ENCODE measurements around the gene ARHGAP6.

- TF ChIP-seq CTCF (conservative IDR thresholded peaks at IDR 0.05; ENCODE audit: low read depth, low read length) (no peak), MXI1 (IDR thresholded peaks at IDR 0.05; ENCODE audit: borderline replicate concordance, low read depth, low read length) (no peak), CEBPB (IDR thresholded peaks at IDR 0.05; ENCODE audit: low read depth, low read length) (no peak), RAD21 (IDR thresholded peaks at IDR 0.05; ENCODE audit: low read length) (no peak), RFX5 (IDR thresholded peaks at IDR 0.05; ENCODE audit: low read depth, low read length) (no peak), RCOR1 (IDR thresholded peaks at IDR 0.05; ENCODE audit: insufficient replicate concordance, low read length) (no peak), POLR2A (IDR thresholded peaks at IDR 0.05; ENCODE audit: low read depth, low read length) (no peak), USF2 (IDR thresholded peaks at IDR 0.05; ENCODE audit: low read depth, low read length) (no peak), FOS (IDR thresholded peaks at IDR 0.05; ENCODE audit: low read depth, low read length) (no peak), ELK1 (IDR thresholded peaks at IDR 0.05; ENCODE audit: borderline replicate concordance, low read depth, low read length) (no peak), CHD1 (IDR thresholded peaks at IDR 0.05; ENCODE audit: low read depth, low read length) (no peak), MAFK (IDR thresholded peaks at IDR 0.05; ENCODE audit: low read depth, low read length) (no peak)
These were observed 257.7 kb downstream of the ARHGAP6 start for GRCh38 chrX:11408109-11408405.
